SK-N-MC (cell line): ENCODE data around the gene WDFY4.

Experiments
- EZH2 ChIP-seq: fragments of 200-600 bp; sonication (generic); IDR thresholded peaks from one replicate; pipeline ENCODE4 v1.6.1; 2017; ENCODE audit warnings: antibody characterized with exemption
- FOXP2 ChIP-seq: optimal IDR thresholded peaks from 2 replicates; pipeline ENCODE3; 2011; ENCODE audit warnings: mild to moderate bottlenecking, moderate library complexity; ENCODE audit not compliant: insufficient read depth; ENCODE audit errors: extremely low read length, control extremely low read depth
- POLR2AphosphoS5 ChIP-seq: IDR thresholded peaks from 2 replicates; pipeline ENCODE4 v1.6.1; 2012; ENCODE audit warnings: mild to moderate bottlenecking, low read depth, low read length, borderline replicate concordance

GRCh38 chr10:48778193-48778857 is 93.7 kb downstream of the WDFY4 start:
- TF ChIP-seq EZH2 (no peak), POLR2AphosphoS5 (no peak), FOXP2 (no peak)
